GM11168 (cell line): ENCODE measurements around the gene FAM167B.

Source experiments
- in situ Hi-C: fragments of 300-500 bp; cut with MboI; formaldehyde crosslinking; loops from one replicate; pipeline ENCODE4 v1.12.0; 2022; ENCODE audit warnings: low sequenced_read_pairs; ENCODE audit not compliant: unreplicated experiment

FAM167B gene

GRCh38 chr1:32221980-32222755, 24.9 kb upstream of the FAM167B start, which contains the start of the genes EIF3I and TMEM234:
Gene EIF3I, plus strand, starts transcription at chr1:32222407. Its CDS starts 35 bp downstream, at chr1:32222442.
Gene TMEM234, minus strand, starts transcription at chr1:32222353. Its CDS starts 31 bp downstream, at chr1:32222322.
- in situ Hi-C loops: no loop called here

- in situ Hi-C loops: no loop called here
Measured at GRCh38 chr1:32223683-32224082, 23.3 kb upstream of the FAM167B start.

DNA sequence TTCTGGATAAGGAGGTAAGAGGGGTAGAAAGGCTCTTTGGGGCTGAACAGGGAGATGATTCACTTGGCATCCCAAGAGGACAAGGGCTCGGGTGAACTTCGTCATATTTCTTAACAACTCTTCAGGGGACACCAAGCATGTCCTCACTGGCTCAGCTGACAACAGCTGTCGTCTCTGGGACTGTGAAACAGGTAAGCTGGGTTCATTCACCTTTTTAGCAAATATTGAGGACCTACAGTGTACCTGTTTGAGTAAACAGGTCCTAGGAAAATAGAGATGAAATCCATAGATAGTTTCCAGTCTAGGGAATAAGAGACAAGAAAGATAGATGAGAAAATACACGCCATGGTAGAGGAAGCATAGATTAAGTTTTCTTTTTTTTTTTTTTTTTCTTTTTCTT, 22.7 kb upstream of the FAM167B start:
- in situ Hi-C loops: no loop called here

DNA sequence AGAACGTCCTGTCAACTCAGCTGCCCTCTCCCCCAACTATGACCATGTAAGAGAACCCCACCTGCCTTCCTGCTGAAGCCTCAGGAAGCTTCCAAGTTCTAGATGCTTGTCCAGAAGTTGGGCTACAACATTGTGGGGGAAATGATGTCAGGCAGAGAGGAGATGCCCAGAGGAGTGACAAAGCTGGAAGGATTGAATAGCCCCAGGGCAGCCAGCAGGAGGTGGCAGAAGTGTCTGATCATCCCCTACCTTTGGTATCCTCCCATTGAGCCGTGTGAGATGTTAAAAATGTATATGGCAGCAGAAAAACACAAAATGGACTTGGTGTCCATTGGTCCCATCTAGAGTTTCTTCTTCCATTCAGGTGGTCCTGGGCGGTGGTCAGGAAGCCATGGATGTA, 18.3 kb upstream of the FAM167B start:
- in situ Hi-C loops: no loop called here

- in situ Hi-C loops: no loop called here
Measured at GRCh38 chr1:32231843-32232432, 15.1 kb upstream of the FAM167B start.

GRCh38 chr1:32232558-32233304, 14.3 kb upstream of the FAM167B start:
- in situ Hi-C loops: no loop called here

- in situ Hi-C loops: no loop called here
Measured at GRCh38 chr1:32234792-32235191, 12.2 kb upstream of the FAM167B start.

DNA sequence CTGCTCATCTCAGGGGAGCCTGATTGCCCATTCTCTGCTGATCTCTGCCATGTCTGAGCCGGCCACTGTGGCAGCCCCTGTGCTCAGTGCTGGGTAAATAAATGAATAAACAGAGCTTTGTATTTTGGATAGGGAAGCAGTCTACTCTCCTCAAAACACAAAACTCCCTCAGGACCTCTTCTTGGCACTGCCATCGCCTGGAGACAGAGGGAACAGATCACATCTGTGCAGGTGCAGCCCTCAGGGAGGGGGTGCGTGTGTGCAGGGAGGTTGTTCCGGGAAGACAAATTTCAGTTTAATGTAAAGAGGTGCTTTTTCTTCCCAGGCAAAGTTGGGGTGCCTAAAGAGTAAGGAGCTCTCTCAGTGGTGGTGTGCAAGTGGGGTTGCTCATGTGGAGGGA, 7.7 kb upstream of the FAM167B start:
- in situ Hi-C loops: no loop called here

- in situ Hi-C loops: no loop called here
Measured at GRCh38 chr1:32239790-32240139, 7.3 kb upstream of the FAM167B start.

DNA sequence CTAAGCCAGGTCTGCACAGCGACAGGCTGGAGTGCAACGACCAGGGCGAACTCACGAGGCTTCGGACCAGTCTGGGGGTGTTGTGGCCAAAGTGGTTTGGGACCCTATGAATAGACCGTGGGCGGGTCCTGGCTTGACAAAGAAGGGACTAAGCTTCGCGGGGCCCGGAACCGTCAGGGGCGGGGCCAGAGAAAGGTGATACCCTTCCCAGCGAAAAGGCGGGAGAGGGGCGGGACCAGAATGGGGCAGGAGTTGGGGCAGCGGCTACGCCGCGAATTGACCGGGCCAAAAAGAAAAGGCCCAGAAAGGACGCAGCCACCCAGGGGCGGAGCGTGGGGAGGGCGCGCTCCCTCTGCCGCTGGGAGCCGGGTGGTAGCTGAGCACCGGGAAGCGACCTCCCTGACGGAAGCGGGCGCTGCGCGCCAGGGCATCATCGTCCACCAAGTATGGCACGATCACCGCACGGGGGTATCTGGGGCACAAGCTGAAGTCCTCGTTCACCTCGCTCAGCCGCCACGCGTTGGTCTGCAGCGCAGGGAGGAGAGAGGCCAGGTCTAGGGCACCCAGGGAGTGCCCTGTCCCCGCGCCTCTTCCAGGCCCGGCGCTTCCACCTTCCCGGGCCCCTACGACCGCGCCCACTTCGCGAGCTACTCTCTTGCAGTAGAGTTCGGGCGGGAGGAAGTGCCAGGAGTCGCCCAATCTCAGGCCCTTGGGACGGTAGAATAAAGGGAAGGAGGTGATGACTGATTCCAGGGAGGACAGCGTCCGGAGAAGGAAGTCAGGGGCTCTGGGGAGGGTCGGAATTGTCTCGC, 6.7 kb upstream of the FAM167B start:
- in situ Hi-C loops: no loop called here

- in situ Hi-C loops: no loop called here
Measured at GRCh38 chr1:32241001-32241763, 5.8 kb upstream of the FAM167B start.

- in situ Hi-C loops: no loop called here
Measured at GRCh38 chr1:32242341-32242851, 4.6 kb upstream of the FAM167B start.

GRCh38 chr1:32247452-32247851, 430 bp downstream of the FAM167B start:
- in situ Hi-C loops: no loop called here

DNA sequence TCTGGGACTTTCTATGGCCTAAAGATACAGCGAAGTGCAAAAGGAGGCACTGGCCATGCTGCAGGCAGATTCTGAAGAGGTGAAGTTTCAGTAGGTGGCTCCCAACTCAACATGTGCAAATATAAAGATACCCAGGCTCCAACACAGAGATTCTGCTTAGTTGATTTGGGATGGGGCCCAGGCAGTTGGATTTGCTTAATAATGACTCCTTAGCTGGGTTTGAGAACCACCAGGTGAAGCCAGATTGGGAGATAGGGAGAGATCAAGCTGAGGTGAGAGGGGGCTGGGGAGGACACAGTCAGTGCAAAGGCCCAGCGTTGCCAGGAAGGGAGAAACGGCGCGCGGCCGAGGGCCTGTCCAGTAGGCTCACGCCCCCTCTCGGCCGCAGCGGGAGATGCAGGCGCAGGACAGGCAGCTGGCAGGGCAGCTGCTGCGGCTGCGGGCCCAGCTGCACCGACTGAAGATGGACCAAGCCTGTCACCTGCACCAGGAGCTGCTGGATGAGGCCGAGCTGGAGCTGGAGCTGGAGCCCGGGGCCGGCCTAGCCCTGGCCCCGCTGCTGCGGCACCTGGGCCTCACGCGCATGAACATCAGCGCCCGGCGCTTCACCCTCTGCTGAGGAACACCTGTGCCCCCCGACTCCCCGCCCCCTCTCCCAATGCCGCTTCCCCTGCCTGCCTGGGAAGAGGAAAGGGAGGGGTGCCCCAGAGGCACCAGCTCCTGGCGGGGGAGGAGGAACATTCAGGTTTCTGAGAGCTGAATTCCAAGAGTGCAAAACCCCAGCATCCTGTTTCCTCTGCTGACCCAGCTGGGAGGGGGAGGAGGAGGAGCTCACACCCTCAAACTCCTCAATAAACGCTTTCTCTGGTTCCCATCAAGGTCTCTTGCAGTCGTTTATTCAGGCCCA, 1.2 kb downstream of the FAM167B start:
- in situ Hi-C loops: no loop called here

- in situ Hi-C loops: no loop called here
Measured at GRCh38 chr1:32249831-32250525, 3.0 kb downstream of the FAM167B start.

GRCh38 chr1:32250893-32251716, 4.1 kb downstream of the FAM167B start, which contains the start of gene LCK:
Gene LCK, plus strand, starts transcription at chr1:32251265. Its CDS starts 23,065 bp downstream, at chr1:32274330.
- in situ Hi-C loops: no loop called here
